ENCODE results near the gene ADNP. TPM values are rescaled to one million over a fixed set of nuclear protein-coding genes. Genes with fewer than 3 reads are reported as not detected.

Gene ADNP
- total RNA-seq, 1 experiment from 2014 or later = 23.5 TPM

DNA sequence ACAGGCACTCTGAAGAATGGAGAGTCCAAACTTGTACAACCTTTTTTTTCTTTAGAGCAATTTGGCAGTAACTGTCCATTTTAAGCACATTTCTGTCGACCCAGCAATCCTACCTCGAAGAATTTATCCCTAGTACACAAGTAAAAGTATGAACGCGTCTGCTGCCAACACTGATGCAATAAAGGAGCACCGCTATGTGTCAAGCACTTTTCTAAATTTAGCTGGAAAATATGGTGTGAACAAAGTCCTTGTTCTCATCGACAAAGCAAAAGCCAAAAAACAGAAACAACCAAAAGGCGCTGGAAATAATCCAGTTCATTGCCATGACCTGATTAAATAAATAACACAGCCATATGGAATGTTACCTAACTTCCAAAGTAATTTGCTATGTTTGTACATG is 26.0 kb upstream of the ADNP start:
- peaks cover 5% of the 10 kb centered on the region for H3K36me3 ChIP-seq (replicated peaks; ENCODE audit: control insufficient read depth, insufficient read depth, low read length)
- H3K4me3 ChIP-seq (ENCODE audit: insufficient read depth, low read depth, low read length) = peak overlapping the region; percentile 96
- H3K27me3 ChIP-seq (ENCODE audit: control insufficient read depth, insufficient read depth, low read length) = no peaks in the 10 kb centered on the region
- DNase-seq = no peak

DNA sequence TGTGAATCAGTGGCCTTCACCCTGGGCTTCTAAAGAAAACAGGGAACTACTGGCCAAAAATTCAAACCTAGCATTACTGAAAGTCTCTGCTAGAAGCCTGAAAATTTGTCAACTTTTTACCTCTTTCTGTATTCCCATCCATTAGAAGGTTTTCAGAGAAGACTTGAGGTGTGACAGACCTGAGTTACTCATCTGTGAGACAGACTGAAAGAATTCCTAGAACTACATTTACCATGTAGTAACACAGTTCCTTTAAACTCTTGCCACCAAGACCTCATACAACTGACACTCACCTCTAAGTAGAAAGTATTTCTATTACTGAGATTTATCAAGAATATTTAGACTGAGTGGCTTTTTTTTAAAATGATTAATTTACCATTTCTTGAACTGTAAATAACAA is 22.6 kb upstream of the ADNP start:
- Histone ChIP-seq H3K27me3 (ENCODE audit: control insufficient read depth, insufficient read depth, low read length) (no peaks in the 10 kb centered on the region), H3K36me3 (replicated peaks; ENCODE audit: control insufficient read depth, insufficient read depth, low read length) (peaks cover 15% of the 10 kb centered on the region), H3K4me3 (ENCODE audit: insufficient read depth, low read depth, low read length) (no peak overlapping the region)
- no peak for DNase-seq

DNA sequence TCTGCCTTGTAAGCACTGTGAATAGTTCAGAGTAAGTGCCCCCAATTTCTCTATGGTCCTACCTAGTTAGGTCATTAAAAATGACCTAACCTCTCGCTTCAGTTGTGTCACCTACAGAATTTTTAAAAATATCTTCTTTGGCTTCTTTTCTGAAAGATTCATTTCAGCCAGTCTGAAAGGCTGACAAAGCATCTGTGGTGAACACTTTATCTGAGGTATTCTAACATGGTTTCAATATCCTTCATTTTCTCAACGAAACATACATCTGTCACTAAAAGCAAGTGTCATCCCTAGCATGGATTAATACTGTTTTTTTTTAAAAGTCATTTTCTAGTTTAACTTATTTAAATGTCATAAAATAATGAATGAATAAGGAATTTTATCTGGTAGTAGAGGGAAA is 22.0 kb upstream of the ADNP start:
- Histone ChIP-seq H3K36me3 (replicated peaks; ENCODE audit: control insufficient read depth, insufficient read depth, low read length) (peaks cover 16% of the 10 kb centered on the region), H3K4me3 (ENCODE audit: insufficient read depth, low read depth, low read length) (no peak overlapping the region), H3K27me3 (ENCODE audit: control insufficient read depth, insufficient read depth, low read length) (no peaks in the 10 kb centered on the region)
- DNase-seq = no peak

DNA sequence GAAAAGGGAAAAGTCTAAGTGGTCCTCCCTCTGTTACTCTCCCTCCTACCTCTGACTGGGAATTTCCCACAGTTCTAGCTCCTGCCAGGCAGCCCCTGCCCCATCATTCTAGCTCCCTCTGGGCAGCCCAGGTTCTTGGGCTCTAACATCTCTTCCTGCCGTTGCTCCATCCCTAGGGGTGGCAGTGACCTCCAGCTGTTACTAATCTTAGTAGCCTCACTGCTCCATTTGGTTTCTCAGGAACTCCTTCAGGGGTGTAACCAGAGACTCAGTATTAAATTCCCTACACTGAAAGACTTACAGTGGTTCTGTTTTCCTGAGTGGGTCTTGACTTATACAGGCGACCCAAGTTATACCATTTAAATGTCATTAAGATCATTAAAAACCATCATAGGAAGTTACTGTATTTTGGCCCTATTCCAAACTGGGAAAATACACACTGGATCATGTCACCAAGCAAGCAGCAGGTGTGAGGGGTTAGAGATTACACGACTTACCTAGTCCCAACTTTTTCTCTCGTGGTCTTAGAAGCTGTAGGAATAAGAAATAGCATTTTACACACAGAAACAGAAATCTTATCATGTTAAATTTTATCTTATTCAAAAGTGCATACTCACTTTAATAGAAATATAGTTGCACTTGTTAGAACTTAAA is 17.0 kb upstream of the ADNP start:
- Histone ChIP-seq H3K4me3 (ENCODE audit: insufficient read depth, low read depth, low read length) (no peak overlapping the region), H3K36me3 (replicated peaks; ENCODE audit: control insufficient read depth, insufficient read depth, low read length) (peaks cover 32% of the 10 kb centered on the region), H3K27me3 (ENCODE audit: control insufficient read depth, insufficient read depth, low read length) (no peaks in the 10 kb centered on the region)
- no peak for DNase-seq

DNA sequence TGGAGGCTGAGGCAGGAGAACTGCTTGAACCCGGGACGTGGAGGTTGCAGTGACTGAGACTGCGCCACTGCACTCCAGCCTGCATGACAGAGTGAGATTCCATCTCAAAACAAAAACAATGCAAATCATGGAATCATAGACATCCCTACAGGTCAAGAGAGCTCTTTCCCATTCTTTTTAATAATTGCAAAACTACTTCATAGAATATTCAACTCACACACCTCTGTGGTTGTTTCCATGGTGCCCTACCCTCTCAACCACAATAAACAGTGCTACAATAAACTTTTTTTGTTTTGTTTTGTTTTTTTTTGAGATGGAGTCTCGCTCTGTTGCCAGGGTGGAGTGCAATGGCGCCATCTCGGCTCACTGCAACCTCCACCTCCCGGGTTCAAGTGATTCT is 11.8 kb upstream of the ADNP start:
- peaks cover 34% of the 10 kb centered on the region for H3K36me3 ChIP-seq (replicated peaks; ENCODE audit: control insufficient read depth, insufficient read depth, low read length)
- no peaks in the 10 kb centered on the region for H3K27me3 ChIP-seq (ENCODE audit: control insufficient read depth, insufficient read depth, low read length)
- no peak overlapping the region for H3K4me3 ChIP-seq (ENCODE audit: insufficient read depth, low read depth, low read length)
- DNase-seq = no peak

DNA sequence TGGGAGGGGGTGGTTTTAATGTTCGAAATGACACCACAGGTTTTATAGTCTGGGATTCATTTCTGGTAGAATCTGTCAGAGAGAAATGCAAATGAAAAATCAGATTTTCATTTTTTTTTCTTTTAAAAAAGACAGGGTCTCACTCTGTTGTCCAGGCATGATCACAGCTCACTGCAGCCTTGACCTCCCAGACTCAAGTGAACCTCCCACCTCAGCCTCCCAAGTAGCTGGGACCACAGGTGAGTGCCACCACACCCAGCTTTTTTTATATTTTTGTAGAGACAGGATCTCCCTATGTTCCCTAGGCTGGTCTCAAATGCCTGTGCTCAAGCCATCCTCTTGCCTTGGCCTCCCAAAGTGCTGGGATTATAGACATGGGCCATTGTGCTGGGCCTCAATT is 2.4 kb upstream of the ADNP start:
- no peak for DNase-seq
- Histone ChIP-seq H3K36me3 (replicated peaks; ENCODE audit: control insufficient read depth, insufficient read depth, low read length) (peaks cover 16% of the 10 kb centered on the region), H3K4me3 (ENCODE audit: insufficient read depth, low read depth, low read length) (no peak overlapping the region), H3K27me3 (ENCODE audit: control insufficient read depth, insufficient read depth, low read length) (no peaks in the 10 kb centered on the region)

DNA sequence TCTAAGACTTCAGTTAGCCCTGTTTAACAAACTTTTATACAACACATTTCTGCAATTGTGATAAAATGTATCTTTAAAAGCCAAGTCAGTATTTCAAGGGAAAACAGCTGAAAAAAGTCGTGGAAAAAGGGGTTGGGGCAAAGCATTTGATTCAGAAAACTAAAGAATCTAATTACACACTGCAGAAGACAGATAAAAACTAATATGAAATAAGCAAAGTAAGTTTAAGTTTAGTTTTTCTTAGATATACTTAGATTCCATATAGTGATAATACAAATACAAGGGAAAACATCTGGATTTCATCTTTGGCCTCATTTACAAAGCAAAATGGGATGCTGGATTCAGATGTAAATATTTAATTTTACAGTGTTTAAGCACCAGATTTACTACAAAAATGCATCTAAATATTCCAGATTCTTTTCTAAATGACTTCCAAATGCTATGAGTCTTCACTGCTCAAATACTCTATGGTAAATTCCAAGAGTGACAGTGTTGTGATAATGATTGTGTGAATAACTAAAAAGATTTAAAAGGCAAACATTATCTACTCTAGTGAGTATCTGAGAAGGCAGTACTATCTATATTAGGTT is 1.5 kb upstream of the ADNP start:
- Histone ChIP-seq H3K27me3 (ENCODE audit: control insufficient read depth, insufficient read depth, low read length) (no peaks in the 10 kb centered on the region), H3K4me3 (ENCODE audit: insufficient read depth, low read depth, low read length) (no peak overlapping the region), H3K36me3 (replicated peaks; ENCODE audit: control insufficient read depth, insufficient read depth, low read length) (peaks cover 22% of the 10 kb centered on the region)
- DNase-seq = no peak

DNA sequence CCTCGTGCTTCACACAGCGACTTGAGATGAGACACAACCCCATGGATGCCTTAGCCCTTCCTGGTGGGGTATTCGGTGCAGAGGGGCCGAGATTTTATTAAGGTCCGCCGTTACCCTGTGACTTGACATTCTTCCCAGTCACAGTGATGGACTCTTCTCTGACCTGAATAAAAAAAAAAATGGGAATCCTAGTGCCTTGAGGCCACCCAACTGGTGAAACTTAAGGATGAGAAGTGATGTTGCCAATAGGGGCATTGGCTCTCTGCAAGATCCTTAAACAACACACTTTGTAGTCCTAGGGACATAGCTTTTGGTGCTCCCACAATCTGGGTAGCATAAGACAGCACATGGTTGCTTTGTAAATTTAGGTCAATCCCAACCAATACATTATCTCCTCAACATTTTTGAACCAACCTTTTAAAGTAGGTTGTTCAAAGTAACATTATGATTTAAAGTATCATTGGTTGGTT is 814 bp upstream of the ADNP start:
- no peak for DNase-seq
- Histone ChIP-seq H3K36me3 (replicated peaks; ENCODE audit: control insufficient read depth, insufficient read depth, low read length) (peaks cover 25% of the 10 kb centered on the region), H3K27me3 (ENCODE audit: control insufficient read depth, insufficient read depth, low read length) (no peaks in the 10 kb centered on the region), H3K4me3 (ENCODE audit: insufficient read depth, low read depth, low read length) (peak overlapping the region; percentile 97)

DNA sequence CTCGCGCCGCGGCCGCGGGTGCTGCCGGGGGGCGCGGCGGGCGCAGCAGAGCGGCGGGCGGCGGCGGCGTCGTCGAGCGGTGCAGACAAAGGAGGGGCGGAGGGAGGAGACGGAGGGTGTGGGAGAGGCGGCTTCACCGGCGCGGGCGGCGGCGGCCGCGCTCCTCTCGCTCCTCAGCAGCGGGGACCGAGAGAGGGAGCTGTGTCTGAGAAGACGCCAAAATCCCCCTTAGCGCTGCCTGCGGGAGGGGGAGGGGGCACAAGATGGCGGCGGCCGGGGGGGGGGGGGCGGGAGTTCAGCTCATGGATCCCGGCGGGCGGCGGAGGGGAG is 296 bp downstream of the ADNP start:
- Histone ChIP-seq H3K36me3 (replicated peaks; ENCODE audit: control insufficient read depth, insufficient read depth, low read length) (peaks cover 23% of the 10 kb centered on the region), H3K27me3 (ENCODE audit: control insufficient read depth, insufficient read depth, low read length) (no peaks in the 10 kb centered on the region), H3K4me3 (ENCODE audit: insufficient read depth, low read depth, low read length) (peak overlapping the region; percentile 97)
- DNase-seq = peak; percentile 87

DNA sequence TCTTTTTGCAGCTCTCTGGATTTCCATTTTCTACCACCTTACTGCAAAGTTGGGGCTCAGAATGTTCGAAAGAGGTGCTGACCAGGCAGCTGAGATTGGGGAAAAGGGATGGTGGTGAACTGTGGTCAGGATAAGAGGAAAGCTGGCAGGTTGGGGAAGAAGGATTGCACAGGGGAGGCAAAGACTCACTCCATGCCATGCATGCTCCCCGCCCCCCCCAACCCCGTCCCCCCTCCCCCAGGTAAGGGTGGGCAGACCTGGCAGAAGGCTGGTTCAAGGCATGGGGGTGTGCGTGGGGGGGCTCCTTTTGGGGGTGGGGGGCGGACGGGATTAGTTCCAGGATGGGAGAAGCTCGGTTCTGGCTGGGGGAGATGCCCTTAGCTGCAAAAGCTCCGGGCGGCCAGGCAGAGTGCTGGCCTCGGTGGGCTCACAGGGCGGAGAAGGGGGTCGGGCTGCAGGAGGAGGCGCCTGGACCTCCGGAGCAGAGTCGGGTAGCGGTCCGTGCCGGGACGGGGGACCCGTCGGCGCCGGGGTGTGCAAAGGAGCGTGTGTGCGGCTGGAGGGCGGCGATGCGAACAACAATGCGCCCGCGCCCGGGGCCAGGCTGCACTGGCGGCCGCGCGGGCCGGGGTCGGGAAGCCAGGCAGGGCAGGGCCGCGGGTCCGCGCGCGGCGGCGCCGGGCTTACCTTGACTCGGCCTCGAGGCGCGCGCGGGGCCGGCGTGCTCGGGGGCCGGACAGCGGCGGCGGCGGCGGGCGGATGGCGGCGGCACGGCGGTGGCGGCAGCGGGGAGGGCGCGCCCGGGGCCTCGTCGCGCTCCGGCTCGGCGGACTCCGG is 880 bp downstream of the ADNP start:
- H3K36me3 ChIP-seq (replicated peaks; ENCODE audit: control insufficient read depth, insufficient read depth, low read length) = peaks cover 20% of the 10 kb centered on the region
- H3K27me3 ChIP-seq (ENCODE audit: control insufficient read depth, insufficient read depth, low read length) = no peaks in the 10 kb centered on the region
- peak overlapping the region; percentile 97 for H3K4me3 ChIP-seq (ENCODE audit: insufficient read depth, low read depth, low read length)
- DNase-seq = peak; percentile 38

DNA sequence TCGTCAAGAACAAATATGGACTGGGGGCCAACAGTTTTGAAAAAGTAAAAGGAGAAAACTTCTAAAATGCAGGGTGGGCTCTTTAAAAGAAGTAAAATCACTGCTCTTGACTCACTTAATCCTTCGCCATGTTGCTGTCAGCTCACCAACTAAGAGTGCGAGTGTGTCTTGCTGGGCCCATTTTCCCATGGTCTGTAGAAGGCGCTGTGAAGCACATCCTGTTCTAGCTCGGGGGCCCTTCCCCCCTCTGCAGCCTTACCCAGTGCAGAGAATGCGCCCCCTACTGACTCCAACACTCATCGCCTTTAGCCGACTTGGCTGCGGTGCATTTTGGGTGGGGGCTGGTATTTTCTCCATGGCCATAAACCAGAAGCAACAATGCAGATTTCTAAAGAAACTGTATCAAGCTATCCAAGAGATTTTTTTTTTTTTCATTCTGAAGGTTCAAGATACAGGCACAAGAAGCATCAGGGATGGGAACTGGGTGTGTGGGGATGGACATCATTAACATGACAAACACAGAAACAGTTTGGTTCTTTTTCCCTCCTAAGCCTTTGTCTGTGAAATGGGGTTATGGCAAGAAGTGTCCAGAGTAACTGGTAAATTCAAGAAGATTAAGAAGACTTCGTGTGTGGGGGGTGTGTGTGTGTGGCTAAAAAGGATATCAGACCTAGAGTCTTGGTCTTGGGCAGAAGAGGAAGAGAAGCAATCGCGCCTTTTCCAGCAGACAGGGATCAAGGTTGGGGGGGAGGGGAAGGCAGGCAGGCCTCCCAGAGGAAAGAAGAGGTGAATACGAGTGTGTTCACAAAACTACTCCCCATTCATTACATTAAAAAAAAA is 1.7 kb downstream of the ADNP start:
- peak; percentile 77 for DNase-seq
- H3K36me3 ChIP-seq (replicated peaks; ENCODE audit: control insufficient read depth, insufficient read depth, low read length) = peaks cover 15% of the 10 kb centered on the region
- H3K27me3 ChIP-seq (ENCODE audit: control insufficient read depth, insufficient read depth, low read length) = no peaks in the 10 kb centered on the region
- peak overlapping the region; percentile 97 for H3K4me3 ChIP-seq (ENCODE audit: insufficient read depth, low read depth, low read length)

DNA sequence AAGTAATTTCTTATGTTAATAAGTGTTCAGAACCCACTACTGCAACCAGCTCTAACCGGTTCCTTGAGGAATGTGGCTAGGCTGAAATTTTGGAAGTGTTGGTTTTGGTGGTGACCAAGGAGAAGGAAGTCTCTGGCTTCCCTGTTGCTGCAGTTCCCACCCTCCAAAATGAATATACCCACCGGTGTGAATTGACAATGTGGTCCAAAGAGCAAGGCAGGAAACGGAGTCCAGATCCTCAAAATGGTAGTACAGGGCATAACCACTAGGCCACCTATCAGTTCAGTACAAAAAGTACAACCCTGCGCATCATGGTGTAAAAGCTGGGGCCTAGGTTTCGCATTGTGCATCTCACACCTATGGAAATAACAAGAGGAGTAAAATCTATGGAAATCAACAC is 2.8 kb downstream of the ADNP start:
- DNase-seq = no peak
- H3K4me3 ChIP-seq (ENCODE audit: insufficient read depth, low read depth, low read length) = no peak overlapping the region
- H3K27me3 ChIP-seq (ENCODE audit: control insufficient read depth, insufficient read depth, low read length) = no peaks in the 10 kb centered on the region
- peaks cover 16% of the 10 kb centered on the region for H3K36me3 ChIP-seq (replicated peaks; ENCODE audit: control insufficient read depth, insufficient read depth, low read length)

DNA sequence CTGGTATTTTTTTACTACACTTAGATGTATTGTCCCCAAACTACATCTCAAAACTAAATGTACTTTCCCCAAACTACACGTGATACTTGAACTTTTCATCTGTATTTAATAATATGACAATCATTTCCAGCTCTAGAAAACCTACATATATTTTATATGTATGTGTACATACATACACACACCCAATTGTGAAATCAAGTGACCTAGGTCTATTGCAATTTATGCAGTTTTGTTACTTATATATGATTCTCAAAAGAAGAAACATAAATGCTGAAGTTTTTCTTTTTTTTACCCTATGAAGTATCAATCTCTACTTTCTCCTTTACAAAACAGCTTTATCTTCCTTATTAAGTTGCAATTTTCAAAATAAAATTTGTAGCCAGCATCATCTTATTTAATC is 4.7 kb downstream of the ADNP start:
- no peak overlapping the region for H3K4me3 ChIP-seq (ENCODE audit: insufficient read depth, low read depth, low read length)
- no peak for DNase-seq
- H3K36me3 ChIP-seq (replicated peaks; ENCODE audit: control insufficient read depth, insufficient read depth, low read length) = peaks cover 16% of the 10 kb centered on the region
- H3K27me3 ChIP-seq (ENCODE audit: control insufficient read depth, insufficient read depth, low read length) = no peaks in the 10 kb centered on the region

DNA sequence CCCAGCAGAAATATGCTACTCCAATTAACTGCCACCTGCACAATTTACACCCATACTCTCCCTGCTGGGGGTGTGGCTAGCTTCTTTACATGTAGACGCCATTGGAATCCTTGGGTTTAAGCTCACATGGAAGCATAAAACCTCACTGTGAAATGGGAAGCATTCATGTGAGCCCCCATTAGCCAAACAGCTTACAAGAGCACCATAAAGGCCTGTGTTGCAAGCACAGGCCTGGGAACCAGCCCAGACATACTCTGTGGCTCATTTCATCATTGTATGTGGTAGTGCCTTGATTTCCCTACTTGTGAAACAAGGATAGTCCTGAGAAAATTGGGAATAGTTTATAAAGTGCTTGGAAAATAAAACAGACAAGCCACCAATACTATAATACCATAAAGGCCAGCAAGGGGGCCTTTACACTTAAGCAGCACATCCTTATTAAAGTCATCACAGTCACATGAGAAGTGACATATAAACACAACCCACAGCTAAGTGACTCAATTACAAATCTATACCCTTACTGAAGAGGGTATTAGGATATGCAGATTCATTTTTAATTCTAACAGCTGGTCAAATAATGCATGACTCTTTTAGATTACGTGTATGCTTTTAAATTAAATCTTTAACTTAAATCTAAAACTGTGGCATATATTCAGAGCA is 6.8 kb downstream of the ADNP start:
- Histone ChIP-seq H3K4me3 (ENCODE audit: insufficient read depth, low read depth, low read length) (no peak overlapping the region), H3K36me3 (replicated peaks; ENCODE audit: control insufficient read depth, insufficient read depth, low read length) (peaks cover 16% of the 10 kb centered on the region), H3K27me3 (ENCODE audit: control insufficient read depth, insufficient read depth, low read length) (no peaks in the 10 kb centered on the region)
- no peak for DNase-seq
